Measurements from ENCODE around the gene STX19. TPM values are rescaled to one million over a fixed set of nuclear protein-coding genes. Genes with fewer than 3 reads are reported as not detected.

STX19 gene
- total RNA-seq, 2 experiments from 2014 or later: not detected

DNA sequence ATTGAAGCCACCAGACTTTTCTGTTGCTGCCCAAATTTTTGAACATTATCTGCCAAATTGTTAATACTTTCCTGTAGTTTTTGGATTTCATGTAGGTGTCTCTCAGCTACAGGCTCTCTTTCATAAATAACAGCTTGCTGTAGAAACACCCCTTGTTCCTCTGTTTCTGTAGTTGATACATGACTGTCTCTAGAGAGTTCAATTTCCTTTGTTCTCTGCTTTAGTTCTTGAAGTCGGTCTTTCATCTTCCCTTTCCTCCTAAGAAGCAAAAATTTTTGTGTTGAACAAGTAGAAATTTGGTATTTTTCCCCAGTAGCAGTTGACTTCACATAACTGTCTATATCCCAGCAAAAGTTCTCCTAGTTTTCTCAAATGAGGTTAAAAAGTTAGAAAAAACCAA lies 13.4 kb downstream of the STX19 start:
- no peaks in the 10 kb centered on the region for H3K27me3 Mint-ChIP-seq (ENCODE audit: low read depth)
- peaks cover 28% of the 10 kb centered on the region for H3K4me1 Mint-ChIP-seq (ENCODE audit: low read depth)
- intact Hi-C loops (cut with micrococcal nuclease): no loop called here
- CTCF ChIA-PET: interaction anchor here (0.6 to 1.8 kb wide), 6 partner anchors 8 to 90 kb away, joined by 3 to 4 read pairs (median 4); no protein-coding TSS in a partner anchor
- peaks cover 8% of the 10 kb centered on the region for H3K36me3 Mint-ChIP-seq (ENCODE audit: low read depth)
- no peak for DNase-seq
- no peak overlapping the region for H3K4me3 Mint-ChIP-seq
- no peaks in the 10 kb centered on the region for H3K9me3 Mint-ChIP-seq
- no peak overlapping the region for H3K27ac Mint-ChIP-seq

DNA sequence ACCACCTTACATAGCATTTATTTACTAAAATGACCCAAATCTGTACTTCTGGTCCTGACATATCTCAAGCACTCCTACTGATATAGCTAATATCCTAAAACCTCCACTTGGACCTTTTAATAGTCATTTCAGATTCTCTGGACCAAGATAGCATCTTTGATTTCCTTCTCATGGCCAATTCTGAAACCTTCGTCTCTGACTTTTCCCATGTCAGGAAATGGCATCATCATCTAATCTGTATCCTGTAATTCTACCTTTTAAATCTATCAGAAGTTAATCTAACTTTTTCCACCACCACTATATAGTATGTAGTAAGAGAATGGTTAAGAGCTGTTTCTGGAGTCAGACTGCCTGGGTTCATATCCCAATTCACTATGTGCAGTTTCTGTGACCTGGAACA lies 16.2 kb downstream of the STX19 start:
- intact Hi-C loops (cut with micrococcal nuclease): no loop called here
- DNase-seq: no peak
- peaks cover 6% of the 10 kb centered on the region for H3K36me3 Mint-ChIP-seq (ENCODE audit: low read depth)
- no peaks in the 10 kb centered on the region for H3K9me3 Mint-ChIP-seq
- H3K4me3 Mint-ChIP-seq: no peak overlapping the region
- H3K27ac Mint-ChIP-seq: no peak overlapping the region
- peaks cover 35% of the 10 kb centered on the region for H3K4me1 Mint-ChIP-seq (ENCODE audit: low read depth)
- no peaks in the 10 kb centered on the region for H3K27me3 Mint-ChIP-seq (ENCODE audit: low read depth)
- CTCF ChIA-PET: interaction anchor here (0.6 kb wide), 1 partner anchor 56 kb away, joined by 3 read pairs; no protein-coding TSS in a partner anchor

DNA sequence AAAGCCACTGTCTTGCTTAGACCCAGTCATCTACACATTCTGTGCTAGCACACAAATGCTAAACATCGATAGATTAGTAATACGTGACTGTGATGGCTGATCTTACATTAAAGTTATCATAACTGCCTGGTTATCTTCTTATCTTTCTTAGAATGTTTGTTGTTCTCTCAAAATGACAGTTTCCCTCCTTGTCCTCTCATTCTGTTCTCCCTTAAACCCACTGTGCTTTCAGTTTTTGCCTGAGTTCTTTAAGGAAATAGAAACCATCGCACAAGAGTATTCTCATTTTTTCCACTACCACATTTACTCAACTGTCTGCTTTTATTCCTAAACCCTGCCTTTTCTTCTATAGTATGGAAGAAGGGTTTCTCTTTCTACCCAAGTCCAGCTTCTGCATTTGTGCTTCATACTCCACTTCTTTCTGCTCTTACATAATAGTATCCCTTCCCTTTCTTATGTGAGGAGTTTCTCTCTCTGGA lies 17.1 kb downstream of the STX19 start:
- intact Hi-C loops (cut with micrococcal nuclease): loop anchor here (1.0 to 2.0 kb wide), 4 partner anchors 26 to 58 kb away; partner anchors contain the start of genes ARL13B and DHFR2
- no peak for DNase-seq
- H3K9me3 Mint-ChIP-seq: no peaks in the 10 kb centered on the region
- peaks cover 35% of the 10 kb centered on the region for H3K4me1 Mint-ChIP-seq (ENCODE audit: low read depth)
- peak overlapping the region; percentile 36 for H3K27ac Mint-ChIP-seq
- no peaks in the 10 kb centered on the region for H3K27me3 Mint-ChIP-seq (ENCODE audit: low read depth)
- CTCF ChIA-PET: interaction anchor here (0.6 to 2.8 kb wide), 4 partner anchors 17 to 58 kb away, joined by 3 to 12 read pairs (median 3); partner anchors contain the start of gene ARL13B
- peaks cover 3% of the 10 kb centered on the region for H3K36me3 Mint-ChIP-seq (ENCODE audit: low read depth)
- H3K4me3 Mint-ChIP-seq: no peak overlapping the region

DNA sequence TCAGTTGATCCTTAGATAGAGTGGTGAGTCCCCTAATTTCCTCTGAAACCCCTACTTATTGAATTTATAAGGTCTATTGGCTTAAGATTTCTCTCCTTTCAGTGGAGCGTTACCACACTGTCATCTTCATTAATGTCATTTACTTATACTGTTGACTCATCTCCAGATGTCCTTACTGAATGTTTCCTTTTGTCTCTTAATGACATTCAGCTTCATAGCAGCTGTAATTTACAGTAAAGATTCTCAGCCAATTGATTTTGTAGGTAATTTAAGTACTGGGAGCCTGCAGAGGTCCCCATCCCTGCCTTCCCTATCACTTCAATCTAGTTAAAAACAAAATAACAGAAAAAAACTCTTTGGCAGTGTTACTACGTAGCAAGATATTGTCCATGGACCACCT lies 18.8 kb downstream of the STX19 start:
- no peaks in the 10 kb centered on the region for H3K9me3 Mint-ChIP-seq
- H3K36me3 Mint-ChIP-seq (ENCODE audit: low read depth): peaks cover 2% of the 10 kb centered on the region
- H3K4me1 Mint-ChIP-seq (ENCODE audit: low read depth): peaks cover 28% of the 10 kb centered on the region
- intact Hi-C loops (cut with micrococcal nuclease): loop anchor here (2.0 kb wide), 1 partner anchor 27 kb away; no protein-coding TSS in a partner anchor
- H3K27ac Mint-ChIP-seq: no peak overlapping the region
- no peak for DNase-seq
- CTCF ChIA-PET: interaction anchor here (2.8 kb wide), 1 partner anchor 60 kb away, joined by 12 read pairs; no protein-coding TSS in a partner anchor
- H3K4me3 Mint-ChIP-seq: no peak overlapping the region
- H3K27me3 Mint-ChIP-seq (ENCODE audit: low read depth): no peaks in the 10 kb centered on the region

DNA sequence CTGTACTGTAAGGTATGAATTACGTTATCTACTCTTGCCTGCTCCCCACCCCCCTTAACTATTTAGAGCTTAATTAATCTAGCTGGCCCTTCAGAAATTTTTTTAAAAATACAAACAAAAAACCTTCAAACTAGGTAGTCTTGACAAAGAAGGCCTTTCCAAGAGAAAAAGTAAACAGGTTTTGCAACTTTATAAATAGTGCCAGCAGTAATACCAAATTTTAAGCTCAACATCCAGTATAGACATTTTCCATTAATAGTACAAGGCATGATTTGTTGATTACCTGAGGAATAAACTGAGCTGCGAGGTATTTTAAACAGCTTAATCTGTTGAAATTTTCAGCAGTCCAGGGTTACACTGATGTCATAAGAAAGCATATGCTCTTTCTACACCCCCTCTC lies 20.1 kb downstream of the STX19 start:
- no peak for DNase-seq
- Mint-ChIP-seq H3K9me3 (no peaks in the 10 kb centered on the region), H3K4me1 (ENCODE audit: low read depth) (peaks cover 27% of the 10 kb centered on the region), H3K4me3 (no peak overlapping the region), H3K27me3 (ENCODE audit: low read depth) (no peaks in the 10 kb centered on the region), H3K27ac (no peak overlapping the region), H3K36me3 (ENCODE audit: low read depth) (no peaks in the 10 kb centered on the region)
- CTCF ChIA-PET: interaction anchor here (0.6 to 1.2 kb wide), 3 partner anchors 54 to 93 kb away, joined by 4 to 6 read pairs (median 5); partner anchors contain the start of genes DHFR2 and NSUN3
- intact Hi-C loops (cut with micrococcal nuclease): no loop called here

DNA sequence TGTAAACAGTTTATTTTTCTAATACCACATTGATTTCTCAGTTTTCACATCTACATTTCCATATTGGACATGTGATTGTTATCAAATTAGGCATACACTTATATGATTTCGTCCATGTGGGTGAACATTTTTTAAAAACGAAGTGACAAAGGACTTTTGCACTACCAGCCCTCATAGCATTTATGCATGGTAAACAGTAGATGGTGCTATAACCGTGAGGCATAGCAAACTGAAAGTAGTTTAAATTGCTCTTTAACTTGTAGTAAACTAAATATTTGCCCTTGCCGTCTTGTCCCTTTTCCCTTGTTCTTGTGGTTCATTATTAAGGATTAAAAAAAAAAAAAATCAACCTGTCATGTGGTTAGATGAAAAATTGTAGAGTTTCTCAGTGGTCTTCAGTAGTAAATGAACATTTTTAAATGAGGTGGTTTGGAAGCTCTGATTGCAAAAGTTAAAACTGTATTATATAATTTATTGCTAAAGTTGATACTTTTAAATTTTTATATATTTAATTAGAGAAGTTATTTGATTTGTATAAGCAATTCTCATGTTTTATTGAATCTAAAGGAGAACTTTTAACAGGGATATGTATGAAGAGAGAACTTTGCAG lies 24.0 kb downstream of the STX19 start:
- Mint-ChIP-seq H3K4me3 (no peak overlapping the region), H3K27ac (no peak overlapping the region), H3K27me3 (ENCODE audit: low read depth) (no peaks in the 10 kb centered on the region), H3K9me3 (no peaks in the 10 kb centered on the region), H3K4me1 (ENCODE audit: low read depth) (peaks cover 2% of the 10 kb centered on the region), H3K36me3 (ENCODE audit: low read depth) (no peaks in the 10 kb centered on the region)
- intact Hi-C loops (cut with micrococcal nuclease): loop anchor here (1.0 to 5.0 kb wide), 4 partner anchors 65 to 243 kb away; no protein-coding TSS in a partner anchor
- CTCF ChIA-PET: interaction anchor here (0.6 to 3.1 kb wide), 12 partner anchors 9 to 353 kb away, joined by 3 to 30 read pairs (median 4); no protein-coding TSS in a partner anchor
- no peak for DNase-seq

DNA sequence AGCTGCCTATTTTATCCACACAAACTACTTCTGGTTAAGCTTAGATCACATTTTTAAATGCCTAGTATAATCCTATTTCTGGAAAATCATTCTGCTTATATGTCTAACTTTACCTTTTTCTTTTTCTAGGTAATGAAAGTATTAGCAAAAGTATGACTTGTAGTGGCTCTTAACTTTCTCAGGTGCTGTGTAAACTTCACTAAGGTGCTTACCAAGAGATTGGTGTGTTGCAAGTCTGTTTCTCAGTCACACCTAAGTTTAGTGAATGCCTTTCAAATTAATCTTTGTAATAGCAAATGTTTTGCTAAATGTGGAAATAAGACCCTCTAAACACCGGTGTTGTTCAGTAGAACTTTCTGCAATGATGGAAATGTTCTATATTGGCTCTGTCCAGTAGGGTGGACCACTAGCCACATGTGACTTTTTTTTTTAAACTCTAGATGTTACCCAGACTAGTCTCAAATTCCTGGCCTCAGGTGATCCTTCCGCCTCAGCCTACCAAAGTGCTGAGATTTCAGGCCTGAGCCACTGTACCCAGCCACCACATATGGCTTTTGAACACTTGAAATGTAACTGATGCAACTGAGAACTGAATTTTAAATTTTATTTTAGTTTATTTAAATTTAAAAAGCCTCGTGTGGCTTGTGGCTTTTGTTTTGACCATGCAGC lies 26.4 kb downstream of the STX19 start:
- Mint-ChIP-seq H3K9me3 (no peaks in the 10 kb centered on the region), H3K27me3 (ENCODE audit: low read depth) (no peaks in the 10 kb centered on the region), H3K4me3 (no peak overlapping the region), H3K36me3 (ENCODE audit: low read depth) (no peaks in the 10 kb centered on the region), H3K27ac (no peak overlapping the region), H3K4me1 (ENCODE audit: low read depth) (peaks cover 1% of the 10 kb centered on the region)
- CTCF ChIA-PET: interaction anchor here (0.6 to 3.2 kb wide), 4 partner anchors 14 to 68 kb away, joined by 4 to 30 read pairs (median 8); no protein-coding TSS in a partner anchor
- intact Hi-C loops (cut with micrococcal nuclease): loop anchor here (5.0 kb wide), 1 partner anchor 245 kb away; no protein-coding TSS in a partner anchor
- DNase-seq: no peak

DNA sequence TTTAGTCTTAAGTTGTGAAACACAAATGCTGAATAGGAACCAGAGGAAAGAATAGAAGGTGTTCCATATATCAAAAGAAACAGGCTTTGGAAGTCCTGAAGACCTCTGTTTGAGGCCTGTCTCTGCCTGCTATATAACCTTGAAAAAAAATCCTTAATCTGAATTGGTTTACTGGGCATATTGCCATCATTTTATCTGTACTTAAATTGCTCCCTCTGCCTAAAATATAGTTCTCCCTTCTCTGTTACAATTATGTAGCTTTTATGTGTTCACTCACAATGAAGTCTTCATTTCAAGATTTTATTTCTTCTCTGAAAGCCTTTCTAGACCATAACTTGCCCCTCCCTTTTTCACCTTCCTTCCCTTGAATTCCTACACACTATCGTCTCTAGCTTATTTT lies 27.2 kb downstream of the STX19 start:
- CTCF ChIA-PET: interaction anchor here (3.2 kb wide), 1 partner anchor 68 kb away, joined by 12 read pairs; no protein-coding TSS in a partner anchor
- Mint-ChIP-seq H3K27ac (no peak overlapping the region), H3K4me3 (no peak overlapping the region)

DNA sequence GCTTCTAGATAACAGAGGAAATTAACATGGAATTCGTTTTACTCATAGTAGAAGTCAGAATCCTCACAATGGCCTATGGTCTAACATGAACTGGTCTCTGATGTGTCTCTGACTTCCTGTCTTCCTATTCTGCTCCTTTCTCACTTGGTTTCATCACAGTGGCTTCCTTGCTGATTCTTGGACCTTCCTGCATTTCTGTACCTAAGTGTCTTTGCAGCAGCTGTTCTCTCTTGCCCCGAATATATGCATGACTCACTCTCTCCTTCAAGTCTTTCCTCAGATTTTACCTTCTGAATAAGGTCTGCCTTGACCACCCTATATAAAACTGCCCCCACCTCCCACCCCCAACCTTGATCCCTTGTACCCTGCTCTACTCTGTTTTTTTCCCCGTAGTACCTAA lies 34.3 kb downstream of the STX19 start:
- Mint-ChIP-seq H3K9me3 (no peaks in the 10 kb centered on the region), H3K4me1 (ENCODE audit: low read depth) (peaks cover 2% of the 10 kb centered on the region), H3K4me3 (no peak overlapping the region), H3K36me3 (ENCODE audit: low read depth) (no peaks in the 10 kb centered on the region), H3K27me3 (ENCODE audit: low read depth) (no peaks in the 10 kb centered on the region), H3K27ac (no peak overlapping the region)
- no peak for DNase-seq
- intact Hi-C loops (cut with micrococcal nuclease): no loop called here
- CTCF ChIA-PET: interaction anchor here (1.0 kb wide), 1 partner anchor 17 kb away, joined by 3 read pairs; no protein-coding TSS in a partner anchor

More for the DNA sequence above, 27.2 kb downstream of the STX19 start:
- no peak for DNase-seq
- intact Hi-C loops (cut with micrococcal nuclease): loop anchor here (5.0 kb wide), 1 partner anchor 246 kb away; no protein-coding TSS in a partner anchor
- Mint-ChIP-seq H3K27me3 (ENCODE audit: low read depth) (no peaks in the 10 kb centered on the region), H3K9me3 (no peaks in the 10 kb centered on the region), H3K36me3 (ENCODE audit: low read depth) (no peaks in the 10 kb centered on the region), H3K4me1 (ENCODE audit: low read depth) (peaks cover 1% of the 10 kb centered on the region)

DNA sequence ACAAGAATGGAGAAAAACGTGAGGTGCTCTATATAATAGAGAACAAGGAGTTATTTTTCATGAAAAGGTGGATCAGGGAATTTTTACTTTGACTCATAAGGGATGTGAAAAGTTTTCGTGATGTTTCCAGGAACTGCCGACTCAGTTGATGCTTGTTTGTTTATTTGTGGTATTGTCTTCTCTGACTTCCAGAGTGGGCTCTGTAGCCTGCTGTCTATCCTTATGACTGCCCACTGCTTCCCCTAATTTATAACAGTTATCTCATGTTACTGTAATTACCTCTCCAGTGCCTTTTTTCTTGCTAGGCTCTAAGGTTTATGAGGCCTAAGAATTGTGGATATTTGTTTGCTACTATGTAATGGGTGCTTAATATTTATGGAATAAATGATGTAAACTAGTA lies 36.2 kb downstream of the STX19 start:
- Mint-ChIP-seq H3K4me3 (no peak overlapping the region), H3K4me1 (ENCODE audit: low read depth) (peaks cover 2% of the 10 kb centered on the region), H3K9me3 (no peaks in the 10 kb centered on the region), H3K27me3 (ENCODE audit: low read depth) (no peaks in the 10 kb centered on the region), H3K27ac (no peak overlapping the region), H3K36me3 (ENCODE audit: low read depth) (no peaks in the 10 kb centered on the region)
- intact Hi-C loops (cut with micrococcal nuclease): no loop called here
- CTCF ChIA-PET: no interaction called here
- DNase-seq: no peak

DNA sequence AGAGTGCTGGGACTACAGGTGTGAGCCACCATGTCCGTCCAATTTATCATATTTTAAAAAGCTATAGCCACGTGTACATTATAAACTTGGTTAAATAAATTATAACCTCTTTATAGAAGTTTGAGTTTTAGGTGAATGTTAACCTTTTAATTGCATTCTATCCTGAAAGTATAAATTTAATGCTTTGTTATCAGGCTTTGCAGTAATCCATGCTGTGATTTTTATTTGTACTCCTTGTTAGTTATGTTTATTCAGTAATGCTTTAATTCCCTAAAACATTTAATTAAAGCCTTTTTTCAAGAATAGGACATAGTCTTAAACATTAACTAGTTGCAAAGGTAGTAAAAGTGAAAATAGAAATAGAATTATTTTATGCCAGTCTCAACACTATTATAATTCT lies 36.8 kb downstream of the STX19 start:
- DNase-seq: no peak
- H3K27me3 Mint-ChIP-seq (ENCODE audit: low read depth): no peaks in the 10 kb centered on the region
- peaks cover 2% of the 10 kb centered on the region for H3K4me1 Mint-ChIP-seq (ENCODE audit: low read depth)
- H3K36me3 Mint-ChIP-seq (ENCODE audit: low read depth): no peaks in the 10 kb centered on the region
- CTCF ChIA-PET: no interaction called here
- H3K4me3 Mint-ChIP-seq: no peak overlapping the region
- intact Hi-C loops (cut with micrococcal nuclease): no loop called here
- no peak overlapping the region for H3K27ac Mint-ChIP-seq
- no peaks in the 10 kb centered on the region for H3K9me3 Mint-ChIP-seq

DNA sequence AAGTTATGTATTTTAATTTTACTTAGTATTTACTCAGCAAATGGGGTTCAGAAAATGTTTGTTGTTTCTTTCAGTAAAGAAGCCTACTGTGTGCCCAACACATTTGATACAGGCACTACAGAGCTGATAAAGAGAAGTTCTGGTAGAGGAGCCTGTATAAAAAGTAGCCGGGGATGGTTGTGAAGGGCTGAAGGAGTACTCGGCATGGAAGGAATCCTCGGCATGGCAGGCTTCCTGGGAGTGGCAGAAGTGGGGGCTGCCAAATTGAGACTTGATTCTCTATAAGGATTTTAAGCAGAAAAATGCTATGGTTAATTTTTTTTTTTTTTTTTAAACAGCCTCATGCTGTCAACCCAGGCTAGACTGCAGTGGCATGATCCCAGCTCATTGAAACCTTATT lies 39.2 kb downstream of the STX19 start:
- intact Hi-C loops (cut with micrococcal nuclease): no loop called here
- H3K36me3 Mint-ChIP-seq (ENCODE audit: low read depth): no peaks in the 10 kb centered on the region
- no peaks in the 10 kb centered on the region for H3K9me3 Mint-ChIP-seq
- no peak overlapping the region for H3K4me3 Mint-ChIP-seq
- no peak for DNase-seq
- CTCF ChIA-PET: interaction anchor here (1.4 kb wide), 1 partner anchor 15 kb away, joined by 4 read pairs; no protein-coding TSS in a partner anchor
- H3K27ac Mint-ChIP-seq: no peak overlapping the region
- peaks cover 2% of the 10 kb centered on the region for H3K4me1 Mint-ChIP-seq (ENCODE audit: low read depth)
- H3K27me3 Mint-ChIP-seq (ENCODE audit: low read depth): no peaks in the 10 kb centered on the region
